Colonic mucosa (tissue), 4 donors: ENCODE measurements around the gene SMARCE1. TPM values are rescaled to one million over a fixed set of nuclear protein-coding genes. Genes with fewer than 3 reads are reported as not detected.

Experiments used
- DNase-seq: peaks from one replicate; pipeline ENCODE4 v3.0.0-alpha.2; 2020
- H3K27ac ChIP-seq: fragments of 200-600 bp; one replicate; pipeline ENCODE4 v1.8.0; 2021
- H3K27me3 ChIP-seq: fragments of 200-600 bp; one replicate; pipeline ENCODE4 v1.8.0; 2021
- H3K36me3 ChIP-seq: fragments of 200-600 bp; one replicate; pipeline ENCODE4 v1.8.0; 2021
- H3K4me1 ChIP-seq: fragments of 200-600 bp; one replicate; pipeline ENCODE4 v1.8.0; 2021; ENCODE audit warnings: mild to moderate bottlenecking
- H3K4me3 ChIP-seq: fragments of 200-600 bp; one replicate; pipeline ENCODE4 v1.8.0; 2021
- H3K9ac ChIP-seq, 2 donors: one replicate each; pipeline ENCODE4 v1.7.0; 2013; ENCODE audit warnings: control low read depth in 2 of 2, low read depth in 2 of 2, low read length in 2 of 2
- H3K9me3 ChIP-seq: fragments of 200-600 bp; one replicate; pipeline ENCODE4 v1.8.0; 2021
- intact Hi-C: fragments of 100-400 bp; cut with DNase I; formaldehyde crosslinking; loops from one replicate; pipeline ENCODE4 v1.14.1; 2022
- total RNA-seq, 2 donors: library from RNA; stranded (reverse); fragmentation: NEBNext Ultra II Directional in 1 of 2; extraction: Animal tissue kit (Norgen Biotek cat#: 25700) in 1 of 2; gene quantifications; one replicate each; pipeline ENCODE4 v1.2.1, GENCODE V29; 2021
- TF ChIP-seq, protein P1 (sequence below): fragments of 200-600 bp; IDR thresholded peaks from one replicate; pipeline ENCODE4 v1.8.0; 2022; ENCODE audit warnings: antibody characterized with exemption, mild to moderate bottlenecking
- donor health status: healthy.
- donor health status: DM: no; HTN: no; CAD: no.
- donor health status: DM: no; HTN: no; CAD: no.

Gene SMARCE1
- total RNA-seq, 2 donors from 2014 or later, result 73.0 to 80.9 TPM

DNA sequence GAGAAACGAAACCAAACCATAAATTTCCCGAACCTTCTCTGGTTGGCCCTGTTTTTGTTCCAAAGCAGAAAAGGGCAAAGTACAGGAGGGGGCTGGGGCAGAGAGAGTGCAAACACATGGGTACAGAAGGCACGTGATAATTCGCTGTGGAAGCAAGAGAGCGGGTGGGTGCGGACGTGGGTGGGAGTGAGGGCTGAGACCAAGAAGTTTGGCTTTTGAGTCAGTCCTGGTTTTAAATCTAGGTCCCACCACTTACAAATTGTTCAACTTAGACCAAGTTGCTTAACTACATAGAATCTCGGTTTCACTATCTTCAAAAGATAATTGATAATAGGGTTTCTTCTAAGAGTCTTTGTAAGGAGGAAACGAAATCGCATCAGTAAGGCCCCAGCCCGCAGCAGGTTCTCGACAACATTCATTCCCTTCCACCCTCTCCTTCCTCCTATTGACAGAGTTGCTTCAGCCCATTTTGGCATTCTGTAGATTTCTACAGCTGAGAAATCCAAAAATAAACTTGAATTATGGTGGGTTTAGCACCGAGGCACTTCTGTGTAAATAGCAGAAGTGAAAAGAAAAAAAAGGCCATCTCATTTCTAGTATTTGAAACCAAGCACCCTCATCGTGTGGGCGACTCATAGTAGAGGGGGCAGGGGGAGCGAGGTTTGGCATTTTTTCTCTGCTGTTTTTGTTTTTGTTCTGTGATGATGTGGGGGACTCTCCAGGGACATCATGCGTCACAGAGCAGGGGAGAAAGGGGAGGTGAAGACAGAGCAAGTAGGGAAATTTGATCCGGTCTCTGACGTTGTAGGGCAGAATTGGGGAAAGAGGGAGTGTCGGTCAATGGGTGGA lies 48.8 kb downstream of the SMARCE1 start:
- Histone ChIP-seq H3K9ac (peak overlapping the region in 1 of 2 donors; percentile 36), H3K9me3 (no peaks in the 10 kb centered on the region), H3K27ac (peak overlapping the region; percentile 65), H3K4me1 (no peaks in the 10 kb centered on the region), H3K27me3 (no peaks in the 10 kb centered on the region), H3K36me3 (no peaks in the 10 kb centered on the region), H3K4me3 (no peak overlapping the region)
- TF ChIP-seq, protein P1, sequence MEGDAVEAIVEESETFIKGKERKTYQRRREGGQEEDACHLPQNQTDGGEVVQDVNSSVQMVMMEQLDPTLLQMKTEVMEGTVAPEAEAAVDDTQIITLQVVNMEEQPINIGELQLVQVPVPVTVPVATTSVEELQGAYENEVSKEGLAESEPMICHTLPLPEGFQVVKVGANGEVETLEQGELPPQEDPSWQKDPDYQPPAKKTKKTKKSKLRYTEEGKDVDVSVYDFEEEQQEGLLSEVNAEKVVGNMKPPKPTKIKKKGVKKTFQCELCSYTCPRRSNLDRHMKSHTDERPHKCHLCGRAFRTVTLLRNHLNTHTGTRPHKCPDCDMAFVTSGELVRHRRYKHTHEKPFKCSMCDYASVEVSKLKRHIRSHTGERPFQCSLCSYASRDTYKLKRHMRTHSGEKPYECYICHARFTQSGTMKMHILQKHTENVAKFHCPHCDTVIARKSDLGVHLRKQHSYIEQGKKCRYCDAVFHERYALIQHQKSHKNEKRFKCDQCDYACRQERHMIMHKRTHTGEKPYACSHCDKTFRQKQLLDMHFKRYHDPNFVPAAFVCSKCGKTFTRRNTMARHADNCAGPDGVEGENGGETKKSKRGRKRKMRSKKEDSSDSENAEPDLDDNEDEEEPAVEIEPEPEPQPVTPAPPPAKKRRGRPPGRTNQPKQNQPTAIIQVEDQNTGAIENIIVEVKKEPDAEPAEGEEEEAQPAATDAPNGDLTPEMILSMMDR, result no peak
- no peak for DNase-seq
- intact Hi-C loops, result no loop called here

DNA sequence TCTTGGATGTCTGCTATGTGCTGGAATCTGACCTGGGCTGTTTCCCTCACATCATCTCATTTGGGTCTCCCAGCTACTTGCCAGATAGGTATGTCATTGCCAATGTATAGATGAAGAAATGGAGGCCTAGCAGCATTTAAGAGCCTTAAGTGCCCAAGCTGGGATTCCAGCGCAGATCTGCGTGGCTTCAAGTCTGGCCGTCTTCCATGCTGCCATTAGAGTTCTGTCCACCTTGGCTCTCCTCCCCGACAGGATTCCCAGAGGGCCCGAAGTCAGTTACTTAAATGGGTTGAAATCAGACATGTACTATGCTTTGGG lies 49.4 kb downstream of the SMARCE1 start:
- H3K27ac ChIP-seq, result peak overlapping the region; percentile 65
- intact Hi-C loops, result no loop called here
- no peaks in the 10 kb centered on the region for H3K27me3 ChIP-seq
- H3K4me3 ChIP-seq, result no peak overlapping the region
- no peaks in the 10 kb centered on the region for H3K9me3 ChIP-seq
- H3K9ac ChIP-seq, result peak overlapping the region in 1 of 2 donors; percentile 5
- TF ChIP-seq, protein P1, result no peak
- no peak for DNase-seq
- H3K4me1 ChIP-seq, result no peaks in the 10 kb centered on the region
- no peaks in the 10 kb centered on the region for H3K36me3 ChIP-seq

DNA sequence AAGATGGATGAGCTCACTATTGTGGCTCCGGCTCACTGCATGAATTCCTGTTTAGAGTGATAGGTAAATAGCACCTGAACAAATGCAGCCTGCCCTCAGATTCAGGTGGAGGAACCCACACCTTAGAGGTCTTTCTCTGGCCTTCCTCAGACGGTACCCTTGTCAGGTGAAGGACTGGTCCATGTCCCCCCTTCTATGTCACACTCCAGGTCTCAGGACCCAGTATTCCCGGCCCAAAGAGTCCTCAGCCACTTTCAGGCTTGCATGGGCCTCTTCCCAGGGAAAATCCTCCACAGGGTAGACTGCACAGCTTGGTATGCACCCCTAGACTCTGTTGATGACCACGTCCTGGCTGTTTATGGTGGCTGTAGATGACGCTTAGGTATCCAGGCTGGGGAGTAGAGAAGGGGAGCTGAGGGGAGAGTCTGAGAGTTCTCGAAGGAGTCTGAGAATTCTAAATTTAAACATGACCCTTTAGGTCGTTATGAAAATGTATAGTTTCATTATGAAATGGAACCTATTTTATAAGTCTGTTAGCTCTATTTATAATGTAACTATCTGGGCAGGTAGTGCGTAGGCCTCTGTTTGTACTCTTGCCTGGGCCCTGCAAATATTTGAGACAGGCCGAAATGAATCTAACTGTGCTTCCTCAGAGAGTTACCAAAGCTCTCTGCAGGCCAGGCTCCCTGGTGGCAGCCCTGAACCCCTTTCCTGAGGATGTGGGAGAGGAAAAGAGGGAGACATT lies 49.9 kb downstream of the SMARCE1 start:
- no peaks in the 10 kb centered on the region for H3K27me3 ChIP-seq
- H3K27ac ChIP-seq, result peak overlapping the region; percentile 65
- no peaks in the 10 kb centered on the region for H3K36me3 ChIP-seq
- DNase-seq, result no peak
- H3K4me1 ChIP-seq, result no peaks in the 10 kb centered on the region
- no peaks in the 10 kb centered on the region for H3K9me3 ChIP-seq
- H3K9ac ChIP-seq, result peak overlapping the region in 1 of 2 donors; percentile 5
- TF ChIP-seq, protein P1, result no peak
- intact Hi-C loops, result no loop called here
- no peak overlapping the region for H3K4me3 ChIP-seq

DNA sequence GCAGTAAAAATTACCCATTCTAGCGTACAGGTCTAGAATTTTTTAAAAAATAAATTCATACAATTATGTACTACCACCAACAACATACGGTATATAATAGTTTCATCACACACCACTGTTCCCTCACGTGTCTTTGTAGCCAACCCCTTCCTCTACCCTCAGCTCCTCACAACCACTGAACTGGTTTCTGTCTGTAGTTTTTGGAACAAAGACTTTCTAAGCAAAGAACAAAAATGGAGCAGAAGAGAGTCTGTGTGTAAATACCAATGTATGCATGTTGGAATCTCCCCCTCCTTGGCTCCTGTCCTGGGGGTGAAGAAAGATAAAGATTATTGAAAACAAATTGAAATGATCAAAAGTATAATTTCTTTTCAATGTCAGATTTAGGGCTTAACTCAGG lies 50.5 kb downstream of the SMARCE1 start:
- Histone ChIP-seq H3K27ac (no peak overlapping the region), H3K27me3 (no peaks in the 10 kb centered on the region), H3K4me1 (no peaks in the 10 kb centered on the region), H3K4me3 (no peak overlapping the region), H3K9me3 (no peaks in the 10 kb centered on the region), H3K36me3 (no peaks in the 10 kb centered on the region), H3K9ac (no peak overlapping the region)
- intact Hi-C loops, result no loop called here
- TF ChIP-seq, protein P1, result no peak
- DNase-seq, result no peak

DNA sequence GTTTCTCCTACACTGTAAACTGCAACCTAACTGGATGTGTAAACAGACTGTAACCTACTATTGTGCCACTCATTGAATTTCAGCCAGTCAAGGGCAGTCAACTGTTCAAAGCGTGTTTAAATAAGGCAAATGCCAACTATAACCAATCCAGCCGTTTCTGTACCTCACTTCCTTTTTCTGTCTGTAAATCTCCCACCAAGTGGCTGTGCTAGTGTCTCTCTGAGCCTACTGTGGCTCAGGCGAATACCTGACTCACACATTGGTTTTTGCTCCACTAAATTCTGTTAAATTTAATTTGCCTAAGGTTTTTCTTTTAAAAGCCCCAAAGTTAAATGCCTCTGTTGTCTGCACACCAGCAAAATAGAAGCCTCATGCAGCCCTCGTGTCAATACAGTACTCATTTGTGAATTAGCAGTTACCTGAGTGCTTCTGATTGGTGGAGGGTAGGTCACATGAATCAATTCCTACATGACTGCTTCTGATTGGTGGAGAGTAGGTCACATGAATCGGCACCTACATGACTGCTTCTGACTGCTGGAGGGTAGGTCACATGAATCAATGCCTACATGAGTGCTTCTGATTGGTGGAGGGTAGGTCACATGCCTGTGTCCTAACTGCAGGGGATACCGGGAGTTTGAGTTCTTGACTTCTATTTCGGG lies 51.2 kb downstream of the SMARCE1 start:
- no peak for DNase-seq
- Histone ChIP-seq H3K9ac (no peak overlapping the region), H3K4me1 (no peaks in the 10 kb centered on the region), H3K36me3 (no peaks in the 10 kb centered on the region), H3K4me3 (no peak overlapping the region), H3K27me3 (no peaks in the 10 kb centered on the region), H3K9me3 (no peaks in the 10 kb centered on the region), H3K27ac (no peak overlapping the region)
- intact Hi-C loops, result no loop called here
- TF ChIP-seq, protein P1, result no peak
